Measurements from ENCODE around the gene APPBP2.

- TF ChIP-seq CTCF (IDR thresholded peaks at IDR 0.05; ENCODE audit: low read depth, low read length, poor library complexity, severe bottlenecking) (no peak), EZH2phosphoT487 (IDR thresholded peaks at IDR 0.05; ENCODE audit: borderline replicate concordance, low read length) (no peak)
These were observed 80.9 kb downstream of the APPBP2 start for GRCh38 chr17:60445144-60445543.
